Measurements from ENCODE around the gene KRTAP10-2.

Gene KRTAP10-2

DNA sequence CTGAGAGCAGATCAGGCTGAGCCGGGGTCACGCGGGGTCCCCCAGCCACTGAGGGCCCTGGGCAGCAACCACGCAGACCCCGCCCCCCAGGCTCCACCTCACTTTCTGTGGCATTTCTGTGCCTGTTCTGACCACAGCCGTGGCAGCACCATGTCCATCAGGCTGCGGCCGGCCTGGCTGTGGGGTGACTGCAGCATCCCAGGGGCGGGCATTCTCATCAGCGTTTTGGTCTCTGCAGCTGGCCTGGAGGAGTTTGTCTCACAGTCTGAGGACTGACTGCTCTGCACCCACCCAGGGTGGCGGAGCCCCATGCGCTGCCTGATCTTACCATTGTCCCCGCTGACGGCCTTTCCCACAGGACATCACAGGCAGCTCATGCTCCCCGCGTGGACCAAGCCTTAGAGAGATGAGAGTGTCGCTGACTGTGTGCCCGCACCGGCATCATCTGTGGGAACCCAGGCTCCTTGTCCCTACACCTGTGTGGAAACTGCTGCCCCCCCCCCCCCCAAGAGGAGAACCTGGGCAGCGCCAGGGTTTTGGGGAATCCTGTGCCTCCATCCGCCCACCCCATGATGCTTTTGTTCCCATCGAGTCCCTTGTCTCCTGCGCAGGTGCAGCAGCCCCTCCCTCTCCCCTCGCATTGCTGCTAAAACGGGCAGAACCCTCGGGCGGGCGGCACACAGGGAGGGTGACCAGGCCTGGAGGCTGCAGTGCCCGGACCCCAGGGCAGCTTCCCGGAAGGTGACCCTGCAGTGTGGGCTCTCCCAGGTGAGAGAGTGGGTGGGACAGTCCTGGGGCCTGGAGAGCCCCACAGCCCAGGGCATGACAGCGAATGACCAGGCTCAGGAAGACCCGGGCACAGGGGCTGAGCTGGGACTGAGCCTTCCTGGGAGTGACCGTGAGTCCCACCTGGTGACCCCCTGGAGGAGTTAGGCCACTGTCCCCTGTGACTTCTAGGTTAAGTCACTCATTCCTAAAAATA is 13.1 kb downstream of the KRTAP10-2 start:
- DNase-seq, result no peak

DNA sequence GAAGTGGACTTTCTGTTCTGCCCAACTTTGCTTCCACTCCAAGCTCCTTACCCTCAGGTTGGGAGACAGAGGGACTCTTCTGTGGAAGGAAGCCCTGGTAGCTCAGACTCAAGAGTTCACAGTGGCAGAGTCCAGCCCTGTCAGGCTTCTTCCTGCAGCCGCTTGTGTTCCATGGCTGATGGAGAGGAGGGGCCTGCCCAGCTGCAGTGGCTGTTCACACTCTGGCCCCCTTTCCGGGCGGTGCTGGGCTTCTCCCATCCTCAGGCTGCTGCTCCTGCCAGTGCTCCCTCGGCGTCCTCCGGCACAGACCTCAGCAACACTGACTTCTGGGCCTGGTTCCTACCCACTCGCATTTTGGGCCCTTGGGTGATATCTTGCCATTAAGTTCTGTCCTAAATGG is 15.3 kb downstream of the KRTAP10-2 start:
- no peak for DNase-seq

DNA sequence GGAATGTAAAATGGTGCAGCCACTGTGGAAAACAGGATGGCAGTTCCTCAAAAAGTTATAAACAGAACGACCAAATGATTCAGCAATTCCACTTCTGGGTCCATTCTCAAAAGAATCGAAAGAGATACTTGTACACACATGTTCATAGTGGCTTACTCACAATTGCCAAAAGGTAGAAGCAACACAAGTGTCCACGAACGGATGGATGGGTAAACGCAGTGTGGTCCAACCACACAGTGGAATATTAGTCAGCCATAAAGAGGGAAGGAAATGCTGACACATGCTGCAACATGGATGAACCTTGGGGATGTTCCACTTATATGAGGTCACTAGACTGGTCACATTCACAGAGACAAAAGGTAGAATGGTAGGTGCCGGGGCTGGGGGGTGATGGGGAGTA is 16.6 kb downstream of the KRTAP10-2 start:
- DNase-seq, result no peak

DNA sequence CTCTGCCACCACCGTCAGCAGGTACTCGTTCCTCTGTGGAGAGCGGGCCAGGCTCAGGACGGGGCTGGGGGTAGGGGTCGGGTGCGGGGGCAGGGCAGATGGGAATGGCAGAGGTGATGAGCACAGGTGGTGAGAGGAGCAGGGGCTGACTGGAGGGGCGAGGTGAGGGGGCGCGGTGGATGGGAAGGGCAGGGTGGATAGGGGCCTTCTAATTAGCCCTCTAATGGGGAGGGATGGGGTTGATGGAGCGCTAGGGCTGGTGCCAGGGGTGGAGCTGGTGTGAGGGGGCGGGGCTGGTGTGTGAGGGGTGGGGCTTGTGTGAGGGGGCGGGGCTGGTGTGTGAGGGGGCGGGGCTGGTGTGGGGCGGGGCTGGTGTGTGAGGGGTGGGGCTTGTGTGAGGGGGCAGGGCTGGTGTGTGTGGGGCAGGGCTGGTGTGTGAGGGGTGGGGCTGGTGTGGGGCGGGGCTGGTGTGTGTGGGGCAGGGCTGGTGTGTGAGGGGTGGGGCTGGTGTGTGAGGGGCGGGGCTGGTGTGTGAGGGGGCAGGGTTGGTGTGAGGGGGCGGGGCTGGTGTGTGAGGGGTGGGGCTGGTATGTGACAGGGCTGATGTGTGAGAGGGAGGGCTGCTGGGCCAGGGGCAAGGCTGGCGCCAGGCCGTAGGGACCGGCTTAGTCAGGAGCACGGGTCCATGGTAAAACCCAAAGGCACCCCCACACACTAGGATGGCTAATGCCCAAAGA is 17.2 kb downstream of the KRTAP10-2 start:
- DNase-seq, result no peak

DNA sequence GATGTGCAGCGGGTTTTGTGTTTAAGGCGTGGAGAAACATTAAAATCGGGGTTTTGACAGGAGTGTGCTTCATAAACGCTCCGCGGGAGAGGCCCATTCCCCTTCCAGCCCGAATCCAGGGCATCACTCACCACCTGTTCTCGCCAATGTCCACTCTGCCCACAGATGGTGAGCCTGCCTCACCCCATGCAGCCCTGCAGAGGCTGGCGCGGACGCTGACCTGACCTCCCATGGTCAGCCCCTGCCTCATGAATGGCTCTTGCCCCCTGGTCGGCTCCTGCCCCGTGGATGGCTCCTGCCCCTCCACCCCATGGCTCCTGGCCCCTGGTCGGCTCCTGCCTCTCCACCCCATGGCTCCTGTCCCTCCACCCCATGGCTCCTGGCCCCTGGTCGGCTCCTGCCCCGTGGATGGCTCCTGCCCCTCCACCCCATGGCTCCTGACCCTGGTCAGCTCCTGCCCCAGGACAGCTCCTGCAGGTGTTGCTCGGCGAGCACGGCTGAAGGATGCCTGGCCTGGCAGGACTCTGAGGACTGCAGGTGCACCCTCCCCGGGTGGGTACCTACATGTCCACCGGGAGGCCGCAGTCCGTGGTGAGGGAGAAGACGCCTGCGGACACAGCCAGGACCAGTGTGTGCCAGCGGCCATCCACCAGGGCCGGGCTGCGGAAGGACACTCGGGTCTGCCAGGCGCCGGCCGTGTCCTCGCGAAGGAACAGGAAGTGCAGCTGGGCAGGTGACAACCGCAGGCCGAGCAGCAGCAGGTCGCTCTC is 18.0 kb downstream of the KRTAP10-2 start:
- no peak for DNase-seq

DNA sequence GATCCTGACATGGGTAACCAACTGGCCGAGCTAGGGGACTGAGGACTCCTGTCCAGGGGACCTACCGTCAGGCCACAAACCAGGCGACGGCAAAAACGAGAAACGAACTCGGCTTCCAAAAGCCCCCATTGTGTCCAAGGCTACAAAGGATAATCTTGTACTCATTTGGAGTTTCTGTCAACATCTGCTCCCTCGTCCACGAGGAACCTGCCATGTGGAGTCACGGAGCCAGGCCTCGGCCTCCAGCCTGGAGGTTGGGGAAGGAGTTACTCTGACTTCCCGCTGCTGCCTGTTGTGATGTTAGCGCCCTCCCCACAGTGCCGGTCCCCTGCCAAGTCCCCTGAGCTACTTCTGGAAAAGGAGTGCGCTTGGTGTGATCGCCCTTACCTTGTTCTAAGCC is 18.6 kb downstream of the KRTAP10-2 start:
- no peak for DNase-seq

DNA sequence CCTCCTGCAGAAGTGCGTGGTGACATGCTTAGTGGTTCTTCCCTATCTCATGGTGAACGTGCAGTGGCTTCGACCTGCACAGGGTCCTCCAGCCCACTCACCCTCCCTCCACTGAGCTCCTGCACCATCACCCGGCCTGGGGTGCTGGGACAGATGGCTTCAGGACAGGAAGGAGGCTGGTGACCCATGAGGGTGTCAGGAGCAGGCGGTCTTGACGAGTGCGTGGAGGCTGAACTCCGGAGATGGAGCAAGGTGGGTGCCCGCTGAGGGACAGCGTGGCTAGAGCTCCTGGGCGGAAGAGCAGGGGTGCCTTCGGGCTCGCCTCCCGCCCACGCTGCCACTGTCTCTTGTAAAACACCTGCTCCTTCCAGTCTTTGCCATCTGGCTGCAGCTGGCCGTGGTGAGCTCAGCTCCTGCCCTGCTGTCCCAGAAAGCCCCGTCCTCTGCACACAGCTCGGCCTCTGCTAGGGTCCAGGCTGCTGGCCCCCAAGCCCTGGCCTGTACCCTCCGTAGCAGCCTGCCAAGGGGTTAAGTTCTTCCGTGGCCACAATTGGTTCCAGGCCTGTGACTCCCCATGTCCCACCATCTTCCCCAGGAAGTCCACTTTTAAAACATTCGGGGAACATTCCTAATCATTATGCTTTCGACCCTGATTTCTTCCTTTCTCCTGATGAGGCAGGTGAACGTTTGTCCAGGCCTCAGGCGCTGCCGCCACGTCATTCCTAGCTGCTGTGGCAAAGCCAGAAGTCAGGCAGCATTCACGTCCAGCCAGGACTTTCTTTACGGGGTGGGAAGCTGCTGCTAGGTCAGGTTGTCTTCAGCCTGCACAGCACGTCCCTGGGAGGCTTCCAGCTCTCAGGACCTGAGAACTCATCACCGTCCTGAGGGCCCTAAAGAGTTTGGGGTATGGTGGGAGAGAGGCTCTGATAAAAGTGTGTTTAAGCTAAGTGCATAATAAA is 19.4 kb downstream of the KRTAP10-2 start:
- DNase-seq, result no peak

DNA sequence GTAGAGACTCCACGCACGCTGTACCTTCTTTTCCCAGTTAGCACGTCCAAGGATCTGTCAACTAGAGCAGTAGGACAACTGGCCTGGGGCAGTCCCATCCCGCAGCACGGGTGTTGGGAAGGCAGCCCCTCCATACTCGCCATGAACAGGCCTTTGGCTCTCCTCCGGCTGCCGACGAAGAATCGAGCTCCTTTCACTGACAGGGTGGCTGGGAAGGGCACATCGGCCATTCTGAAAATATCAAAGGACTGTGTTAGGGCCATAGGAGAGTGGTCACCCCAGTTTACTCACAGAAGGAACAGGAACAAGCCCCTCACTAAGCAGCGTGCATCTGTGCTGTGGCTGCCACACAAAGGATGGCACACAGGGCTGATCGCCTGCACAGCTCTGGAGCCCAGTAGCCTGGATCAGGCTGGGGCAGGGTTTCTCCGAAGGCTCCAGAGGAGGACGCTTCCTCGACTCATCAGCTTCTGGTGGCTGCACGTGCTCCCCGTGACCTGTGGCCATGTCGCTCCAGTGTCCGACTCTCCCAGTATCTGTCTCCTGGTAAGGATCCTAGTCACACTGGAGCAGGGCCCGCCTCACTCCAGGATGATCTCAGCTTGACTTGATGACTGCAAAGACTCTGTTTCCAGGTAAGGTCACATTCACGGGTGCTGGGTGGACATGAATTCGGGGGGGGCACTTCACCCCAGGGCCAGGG is 20.3 kb downstream of the KRTAP10-2 start:
- no peak for DNase-seq

DNA sequence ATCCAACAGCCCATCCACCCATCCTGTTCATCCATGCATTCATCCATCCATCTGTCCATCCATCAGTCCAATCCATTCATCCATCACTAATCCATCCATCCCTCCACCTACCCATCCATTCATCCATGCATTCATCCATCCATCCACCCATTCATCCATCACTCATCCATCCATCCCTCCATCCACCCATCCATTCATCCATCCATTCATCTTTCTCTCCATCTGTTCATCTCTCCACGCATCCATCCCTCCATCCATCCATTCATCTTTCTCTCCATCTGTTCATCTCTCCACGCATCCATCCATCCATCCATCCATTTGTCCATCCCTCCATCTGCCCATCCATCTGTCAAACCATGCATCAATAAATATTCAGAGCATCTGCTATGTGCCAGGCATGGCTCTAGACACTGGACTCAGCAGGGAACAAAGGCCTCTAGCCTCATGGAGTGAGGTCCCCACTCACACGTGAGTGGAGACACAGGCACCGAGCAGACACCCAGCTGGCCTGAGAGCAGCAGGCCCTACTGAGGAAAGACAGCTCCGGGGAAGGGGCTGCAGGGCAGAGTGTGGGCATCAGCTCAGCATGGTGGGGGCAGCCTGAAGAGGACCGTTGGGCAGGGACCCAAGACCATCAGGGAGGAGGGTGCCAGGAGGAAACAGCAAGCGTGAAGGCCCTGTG is 20.9 kb downstream of the KRTAP10-2 start:
- DNase-seq, result no peak

DNA sequence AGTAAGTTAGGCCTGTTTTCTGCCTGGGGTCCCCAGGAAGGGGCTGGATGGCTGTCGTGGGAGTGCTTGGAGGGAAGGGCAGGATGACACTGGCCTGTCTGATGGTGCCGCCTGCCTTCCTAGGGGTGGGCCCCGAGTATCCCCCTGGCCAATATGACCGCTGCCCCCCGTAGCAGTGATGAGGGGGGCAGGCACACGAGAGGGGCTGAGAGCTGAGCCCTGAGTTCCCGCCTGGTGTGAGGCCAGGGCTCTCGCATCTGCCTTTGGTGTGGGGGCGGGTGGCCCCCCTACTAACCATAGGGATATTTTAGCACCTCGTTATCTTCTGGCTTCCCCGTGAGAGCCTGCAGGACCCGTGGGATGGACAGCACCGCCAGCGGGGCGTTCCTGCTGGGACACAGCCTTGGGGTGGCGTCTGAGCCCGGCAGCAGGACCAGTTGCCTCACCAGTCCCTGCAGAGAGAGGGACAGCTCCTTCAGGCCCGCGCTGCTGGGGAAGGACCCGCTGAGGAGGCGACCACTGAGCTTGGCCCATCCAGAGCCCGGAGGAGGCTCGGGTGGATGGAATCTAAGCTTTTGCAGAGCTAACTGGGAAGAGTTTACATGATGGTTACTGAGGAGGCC is 21.7 kb downstream of the KRTAP10-2 start:
- no peak for DNase-seq

DNA sequence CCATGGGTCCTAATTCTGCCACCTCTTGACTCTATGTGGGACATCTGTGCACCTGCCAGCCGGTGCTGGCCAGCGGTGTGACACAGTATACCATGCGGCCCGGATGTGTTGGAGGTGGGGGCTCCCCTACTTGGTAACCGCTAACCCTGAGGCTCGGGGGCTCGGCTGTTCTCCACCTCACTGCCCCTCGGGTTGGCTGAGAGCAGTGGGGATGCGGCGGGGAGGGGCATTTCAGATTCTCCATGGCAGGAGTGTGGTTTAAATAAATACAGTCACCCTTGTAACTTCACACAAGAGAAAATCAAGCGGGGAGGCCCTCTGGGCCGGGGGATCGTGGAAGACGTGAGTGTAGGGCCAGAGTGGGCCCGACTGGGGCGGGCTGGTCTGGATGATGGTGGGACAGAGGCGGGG is 22.3 kb downstream of the KRTAP10-2 start:
- DNase-seq, result no peak

DNA sequence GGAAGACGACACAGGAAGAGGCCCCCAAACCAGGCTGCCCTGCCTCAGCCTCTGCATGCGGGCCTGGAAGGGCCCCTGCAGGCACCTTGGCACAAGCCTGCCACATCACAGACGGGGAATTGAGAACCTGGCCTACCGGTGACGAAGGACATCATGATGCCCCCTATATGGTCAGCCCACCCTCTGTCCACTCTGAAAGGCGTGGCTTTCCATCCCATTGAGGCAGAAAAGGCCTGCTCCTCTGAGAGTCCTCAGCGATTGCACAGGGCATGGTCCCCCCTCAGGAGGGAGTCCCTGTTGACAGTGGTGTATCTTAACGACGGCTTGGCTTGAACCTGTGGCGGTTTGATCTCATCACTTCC is 22.7 kb downstream of the KRTAP10-2 start:
- DNase-seq, result no peak

DNA sequence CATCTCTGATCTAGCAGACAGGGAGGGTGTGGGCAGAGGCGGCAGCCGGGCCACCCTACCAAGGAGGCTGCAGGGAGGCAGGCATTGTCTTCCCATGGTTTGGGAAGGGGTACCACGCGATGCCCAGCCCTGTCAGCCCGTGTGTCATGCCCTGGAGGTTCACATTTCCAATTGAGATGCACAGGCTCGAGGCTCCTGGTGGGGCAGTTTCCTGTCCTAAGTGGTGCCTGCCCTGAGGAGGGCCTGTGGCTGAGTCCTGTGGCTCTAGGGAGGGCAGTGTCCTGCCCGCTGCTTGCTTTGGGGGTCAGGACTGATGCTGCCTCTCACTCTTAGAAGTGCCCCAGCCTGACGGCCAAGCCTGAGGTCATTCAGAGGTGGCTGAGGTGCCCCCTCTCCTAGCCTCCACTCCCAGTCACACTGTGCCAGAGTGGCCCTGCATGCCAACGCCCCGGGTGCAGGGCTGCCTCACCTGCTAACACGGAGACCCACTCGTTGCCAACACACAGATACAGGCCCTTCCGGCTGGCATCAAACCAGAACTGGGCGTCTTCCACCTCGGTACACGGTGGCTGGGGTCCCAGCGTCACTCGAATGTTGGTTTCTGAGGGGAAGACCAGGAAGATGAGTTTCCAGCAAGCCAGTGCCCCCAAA is 23.2 kb downstream of the KRTAP10-2 start:
- no peak for DNase-seq

DNA sequence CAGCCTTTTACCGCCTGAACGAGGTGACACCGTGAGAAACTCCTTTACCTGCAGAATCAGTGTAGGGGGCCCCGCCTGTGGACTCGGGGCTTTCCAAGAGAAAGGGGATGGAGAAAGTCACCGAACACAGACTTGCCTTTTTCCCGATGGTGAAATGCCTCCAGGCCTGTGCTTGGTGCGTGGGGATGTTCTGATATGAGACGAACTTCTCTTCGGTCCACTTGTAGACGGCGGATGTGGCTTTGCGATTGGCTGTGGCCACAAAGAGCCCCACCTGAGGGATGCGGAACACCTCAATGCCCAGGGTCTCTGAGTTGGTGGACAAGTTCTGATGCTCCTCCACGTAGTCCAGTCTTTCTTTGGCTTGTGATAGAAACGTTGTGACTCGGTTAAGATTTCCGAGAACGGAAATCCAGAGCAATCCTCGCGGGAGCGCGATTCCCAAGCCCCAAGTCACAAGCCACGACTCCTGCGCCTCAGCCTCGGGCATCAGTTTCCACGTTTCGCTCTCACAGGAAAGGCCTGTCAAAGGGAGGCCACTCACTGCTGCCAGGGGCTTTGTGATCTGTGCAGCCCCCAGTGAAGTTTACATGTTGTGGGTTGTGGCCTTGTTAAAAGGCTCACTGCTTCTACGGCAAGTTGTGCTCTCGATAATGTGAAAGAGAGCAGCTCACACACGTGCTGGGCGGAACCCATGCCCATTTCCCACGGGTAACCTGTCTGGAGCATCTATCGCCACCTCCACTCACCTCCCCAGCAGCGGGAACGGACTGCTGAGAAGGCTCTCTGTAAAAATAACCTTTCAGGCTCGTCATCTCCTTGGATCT is 23.9 kb downstream of the KRTAP10-2 start:
- DNase-seq, result no peak

DNA sequence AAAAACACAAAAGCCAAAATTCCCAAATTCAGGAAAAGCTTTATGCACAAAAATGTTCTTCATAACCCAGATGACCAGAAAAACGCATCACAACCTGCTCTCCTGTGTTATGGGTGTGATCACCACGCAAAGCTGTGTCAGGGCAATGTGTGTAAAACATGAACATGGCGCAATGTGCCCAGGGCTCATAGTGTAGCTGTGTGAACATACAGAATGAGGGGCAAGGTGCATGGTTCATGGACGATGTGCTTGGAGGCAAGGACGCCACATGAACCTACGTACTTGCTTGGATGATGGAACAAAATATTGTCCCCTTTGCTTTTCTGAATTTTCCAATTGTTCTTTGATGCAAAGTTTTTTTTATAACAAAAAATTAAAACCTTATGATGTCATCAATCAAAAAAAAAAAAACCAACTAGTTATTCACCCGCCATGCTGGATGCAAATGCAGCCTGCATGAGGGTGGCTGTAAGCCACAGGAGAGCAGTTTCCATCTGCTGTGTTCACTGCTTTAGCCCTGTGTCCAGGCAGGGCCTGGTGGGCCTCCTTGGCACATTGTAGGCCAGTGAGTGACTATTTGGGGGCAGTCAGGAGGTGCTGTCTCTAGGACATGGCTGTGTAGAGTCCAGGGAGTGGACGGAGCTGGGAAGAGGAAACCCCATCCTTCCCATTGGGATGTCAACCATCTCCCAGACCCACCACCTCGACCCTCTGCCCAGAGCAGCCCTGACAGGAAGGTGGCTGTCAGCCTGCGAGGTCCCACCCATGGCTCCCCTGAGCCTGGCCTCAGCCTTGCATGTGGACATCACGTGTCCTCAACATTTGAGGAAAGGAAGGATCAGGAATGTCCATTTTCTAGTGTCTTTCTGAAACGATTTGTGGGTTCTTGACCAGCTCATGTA is 25.0 kb downstream of the KRTAP10-2 start:
- no peak for DNase-seq

DNA sequence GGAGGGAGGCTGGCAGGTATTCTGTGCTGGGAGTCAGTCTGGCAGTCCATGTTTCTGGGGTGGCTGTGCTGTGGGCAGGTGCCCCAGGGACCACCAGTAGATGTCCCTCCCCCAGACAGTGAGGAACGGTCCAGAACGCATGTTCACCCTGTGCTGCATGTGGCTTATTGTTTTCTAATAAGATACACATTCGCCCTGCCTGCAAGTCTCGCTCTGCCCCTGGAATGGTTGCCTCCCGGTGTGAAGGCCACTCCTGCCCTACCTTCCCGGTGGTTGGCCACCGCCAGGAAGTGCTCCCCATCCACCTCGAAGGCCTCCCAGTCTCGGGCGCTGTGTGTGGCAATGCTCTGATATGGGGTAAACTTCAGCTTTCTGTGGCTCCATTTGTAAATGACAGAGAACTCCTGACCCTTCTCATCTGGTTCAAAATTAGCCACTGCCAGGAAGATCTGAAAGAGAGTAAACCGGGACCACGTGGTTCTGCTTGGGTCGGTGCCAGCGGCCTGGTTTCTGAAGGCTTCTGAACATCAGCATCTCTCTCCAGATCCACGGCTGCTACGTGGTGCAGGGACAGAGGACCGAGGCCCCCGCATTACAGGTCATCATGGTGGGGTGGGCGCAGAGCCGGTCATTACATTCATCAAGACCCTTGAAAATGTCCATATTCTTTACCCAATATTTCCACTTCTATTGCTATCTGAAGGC is 25.8 kb downstream of the KRTAP10-2 start:
- DNase-seq, result no peak
